ENCODE results near the gene EIF2D.
"Not testable (repeated sequence)": the region's sequence is repeated elsewhere in the genome, so short reads cannot be mapped to it uniquely, and the experiment has no call there.

Gene EIF2D

GRCh38 chr1:206586501-206587445 lies 25.5 kb downstream of the EIF2D start:
- DNase-seq: no peak

GRCh38 chr1:206584683-206585082 lies 27.6 kb downstream of the EIF2D start:
- no peak for DNase-seq

GRCh38 chr1:206583707-206584648 lies 28.3 kb downstream of the EIF2D start:
- DNase-seq: peak; percentile 92

GRCh38 chr1:206582971-206583706 lies 29.1 kb downstream of the EIF2D start:
- peak; percentile 59 for DNase-seq

GRCh38 chr1:206582537-206582936 lies 29.7 kb downstream of the EIF2D start:
- no peak for DNase-seq

- peak; percentile 75 for DNase-seq
These were observed 30.7 kb downstream of the EIF2D start for GRCh38 chr1:206581571-206581981.

GRCh38 chr1:206581114-206581497 lies 31.2 kb downstream of the EIF2D start:
- not testable (repeated sequence) for DNase-seq

GRCh38 chr1:206580438-206581113 lies 31.7 kb downstream of the EIF2D start:
- DNase-seq: no peak

GRCh38 chr1:206579747-206580437 lies 32.4 kb downstream of the EIF2D start:
- peak; percentile 88 for DNase-seq

GRCh38 chr1:206578978-206579374 lies 33.3 kb downstream of the EIF2D start:
- no peak for DNase-seq

GRCh38 chr1:206578068-206578977 lies 33.9 kb downstream of the EIF2D start:
- DNase-seq: peak; percentile 58

- DNase-seq: no peak
These were observed 34.6 kb downstream of the EIF2D start for GRCh38 chr1:206577626-206578025.

GRCh38 chr1:206575894-206576737 lies 36.1 kb downstream of the EIF2D start:
- DNase-seq: no peak

GRCh38 chr1:206575165-206575893 lies 36.9 kb downstream of the EIF2D start:
- no peak for DNase-seq

GRCh38 chr1:206573762-206574161 lies 38.5 kb downstream of the EIF2D start:
- DNase-seq: no peak

GRCh38 chr1:206573319-206573718 lies 38.9 kb downstream of the EIF2D start:
- no peak for DNase-seq

GRCh38 chr1:206572835-206573234 lies 39.4 kb downstream of the EIF2D start:
- DNase-seq: no peak

GRCh38 chr1:206570529-206570928 lies 41.7 kb downstream of the EIF2D start:
- DNase-seq: no peak

GRCh38 chr1:206569556-206569955 lies 42.7 kb downstream of the EIF2D start:
- no peak for DNase-seq

All from stimulated activated CD4-positive, alpha-beta T cell treated with anti-CD3 and anti-CD28 coated beads, Interleukin-4, amount 100 ng/mL, for 24 hours (primary cell).